PFSK-1 (cell line): ENCODE results near the gene CA4.

ENCODE experiments used
- FOXP2 ChIP-seq: optimal IDR thresholded peaks from 2 replicates; pipeline ENCODE3; 2011; ENCODE audit warnings: borderline replicate concordance, control low read depth, inconsistent platforms; ENCODE audit not compliant: insufficient read depth; ENCODE audit errors: extremely low read length, extremely low read depth
- POLR2AphosphoS5 ChIP-seq: IDR thresholded peaks from 2 replicates; pipeline ENCODE4 v1.6.1; 2012; ENCODE audit warnings: low read depth, mild to moderate bottlenecking, control low read depth, low read length, moderate library complexity
- SIN3A ChIP-seq: IDR thresholded peaks from 2 replicates; pipeline ENCODE4 v1.6.1; 2012; ENCODE audit warnings: mild to moderate bottlenecking, low read length, moderate library complexity, borderline replicate concordance; ENCODE audit not compliant: insufficient read depth
- TAF1 ChIP-seq: IDR thresholded peaks from 2 replicates; pipeline ENCODE4 v1.6.1; 2012; ENCODE audit warnings: low read length, control low read depth, borderline replicate concordance; ENCODE audit not compliant: insufficient read depth
- TF ChIP-seq, protein P1 (sequence below), 2 experiments: IDR thresholded peaks; 2 replicates each; pipeline versions ENCODE4 v1.6.1 to v1.8.0; 2011 to 2012; ENCODE audit warnings: low read depth in 2 of 2, low read length in 2 of 2, control low read depth in 1 of 2, inconsistent platforms in 1 of 2, mild to moderate bottlenecking in 1 of 2, moderate library complexity in 1 of 2; ENCODE audit not compliant: insufficient read depth in 1 of 2

CA4 gene

DNA sequence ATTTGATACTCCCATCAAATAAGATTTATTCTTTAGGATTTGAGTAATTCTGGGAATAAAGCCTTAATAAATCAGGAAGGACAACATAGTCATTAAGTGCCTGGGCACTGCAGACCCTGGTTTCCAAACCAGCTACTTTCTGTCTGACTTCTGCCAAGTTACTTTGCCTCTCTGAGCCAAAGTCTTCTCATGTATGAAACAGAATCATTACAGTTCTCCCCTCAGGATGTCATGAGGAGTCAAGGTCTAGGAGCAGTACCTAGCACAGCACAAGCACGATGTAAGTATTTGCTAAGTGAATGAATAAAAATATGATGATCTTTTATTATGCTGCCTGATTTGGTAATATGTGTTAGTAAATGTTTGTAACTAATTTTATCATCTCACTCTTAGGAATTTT is 40.6 kb upstream of the CA4 start:
- TF ChIP-seq TAF1, result no peak
- no peak for TF ChIP-seq POLR2AphosphoS5
- TF ChIP-seq FOXP2, result no peak
- no peak for TF ChIP-seq SIN3A
- TF ChIP-seq, protein P1, sequence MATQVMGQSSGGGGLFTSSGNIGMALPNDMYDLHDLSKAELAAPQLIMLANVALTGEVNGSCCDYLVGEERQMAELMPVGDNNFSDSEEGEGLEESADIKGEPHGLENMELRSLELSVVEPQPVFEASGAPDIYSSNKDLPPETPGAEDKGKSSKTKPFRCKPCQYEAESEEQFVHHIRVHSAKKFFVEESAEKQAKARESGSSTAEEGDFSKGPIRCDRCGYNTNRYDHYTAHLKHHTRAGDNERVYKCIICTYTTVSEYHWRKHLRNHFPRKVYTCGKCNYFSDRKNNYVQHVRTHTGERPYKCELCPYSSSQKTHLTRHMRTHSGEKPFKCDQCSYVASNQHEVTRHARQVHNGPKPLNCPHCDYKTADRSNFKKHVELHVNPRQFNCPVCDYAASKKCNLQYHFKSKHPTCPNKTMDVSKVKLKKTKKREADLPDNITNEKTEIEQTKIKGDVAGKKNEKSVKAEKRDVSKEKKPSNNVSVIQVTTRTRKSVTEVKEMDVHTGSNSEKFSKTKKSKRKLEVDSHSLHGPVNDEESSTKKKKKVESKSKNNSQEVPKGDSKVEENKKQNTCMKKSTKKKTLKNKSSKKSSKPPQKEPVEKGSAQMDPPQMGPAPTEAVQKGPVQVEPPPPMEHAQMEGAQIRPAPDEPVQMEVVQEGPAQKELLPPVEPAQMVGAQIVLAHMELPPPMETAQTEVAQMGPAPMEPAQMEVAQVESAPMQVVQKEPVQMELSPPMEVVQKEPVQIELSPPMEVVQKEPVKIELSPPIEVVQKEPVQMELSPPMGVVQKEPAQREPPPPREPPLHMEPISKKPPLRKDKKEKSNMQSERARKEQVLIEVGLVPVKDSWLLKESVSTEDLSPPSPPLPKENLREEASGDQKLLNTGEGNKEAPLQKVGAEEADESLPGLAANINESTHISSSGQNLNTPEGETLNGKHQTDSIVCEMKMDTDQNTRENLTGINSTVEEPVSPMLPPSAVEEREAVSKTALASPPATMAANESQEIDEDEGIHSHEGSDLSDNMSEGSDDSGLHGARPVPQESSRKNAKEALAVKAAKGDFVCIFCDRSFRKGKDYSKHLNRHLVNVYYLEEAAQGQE (IDR thresholded peaks at IDR 0.05; ENCODE audit: insufficient read depth in 1 of 2, low read depth in 2 of 2, low read length in 2 of 2), result no peak

DNA sequence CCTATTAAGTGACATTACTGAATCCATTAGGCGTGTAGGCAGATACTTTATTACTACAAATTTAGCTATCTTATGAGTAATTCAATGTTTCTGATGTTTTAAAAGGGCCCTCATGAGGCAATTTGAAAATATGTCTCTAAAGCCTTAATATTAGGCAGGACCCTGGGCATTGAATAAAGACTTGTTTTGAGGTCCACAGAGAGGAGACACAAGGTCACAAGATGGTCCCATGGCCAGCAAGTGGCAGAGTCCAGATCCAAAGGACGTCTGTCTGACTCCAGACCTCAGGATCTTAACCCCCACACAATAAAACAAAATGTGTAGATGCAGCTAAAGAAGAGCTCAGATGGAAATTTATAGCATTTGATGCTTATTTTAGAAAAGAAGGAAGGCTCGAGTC is 39.2 kb upstream of the CA4 start:
- TF ChIP-seq SIN3A (no peak), FOXP2 (no peak), TAF1 (no peak), POLR2AphosphoS5 (no peak)
- TF ChIP-seq, protein P1 (IDR thresholded peaks at IDR 0.05; ENCODE audit: insufficient read depth in 1 of 2, low read depth in 2 of 2, low read length in 2 of 2), result no peak

DNA sequence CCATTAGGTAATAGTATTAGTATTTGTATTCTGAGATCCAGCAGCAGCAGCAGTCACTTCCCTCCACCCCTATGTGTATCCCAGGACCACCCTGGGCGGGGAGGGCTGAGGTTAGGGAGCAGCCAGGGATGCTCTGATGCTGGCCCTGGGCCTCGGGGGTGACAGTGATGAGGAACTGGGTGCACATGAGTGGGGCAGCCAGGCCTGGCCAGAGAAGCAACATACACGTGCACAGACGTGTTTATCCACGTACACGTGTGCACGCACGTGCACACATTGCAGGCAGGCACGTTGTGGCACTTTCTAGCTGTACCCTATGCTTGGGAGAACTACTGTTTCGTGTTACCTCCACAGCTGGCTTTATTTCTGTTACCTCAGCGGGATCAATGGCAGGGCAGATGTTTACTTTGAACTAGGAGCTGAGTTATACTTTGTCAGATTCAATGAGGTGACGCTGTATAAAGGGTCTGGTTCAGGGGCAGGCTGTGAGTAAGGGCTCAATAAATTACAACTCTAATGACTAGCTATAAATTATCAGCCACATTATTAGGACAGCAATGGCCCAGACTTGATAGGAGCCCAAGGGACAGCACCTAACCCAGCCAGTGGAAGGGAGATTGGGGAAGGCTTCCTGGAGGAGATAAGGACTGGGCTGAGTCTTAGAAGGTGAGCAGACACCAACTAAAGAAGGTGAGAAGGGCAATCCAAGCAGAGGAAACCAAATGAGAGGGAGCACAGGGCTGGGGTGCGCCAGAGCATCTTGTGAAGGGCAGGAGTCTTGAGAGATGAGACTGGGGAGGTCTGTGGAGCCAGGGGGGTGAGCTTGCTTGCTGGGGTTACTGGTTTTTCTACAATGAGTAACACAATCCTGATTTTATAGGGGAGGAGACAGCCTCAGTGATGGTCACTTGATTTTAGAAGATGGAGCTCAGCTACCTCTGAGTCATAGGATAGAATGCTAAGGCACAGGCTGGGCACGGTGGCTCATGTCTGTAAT is 22.4 kb upstream of the CA4 start:
- TF ChIP-seq, protein P1 (IDR thresholded peaks at IDR 0.05; ENCODE audit: insufficient read depth in 1 of 2, low read depth in 2 of 2, low read length in 2 of 2), result no peak
- TF ChIP-seq TAF1, result no peak
- no peak for TF ChIP-seq SIN3A
- TF ChIP-seq POLR2AphosphoS5, result no peak
- no peak for TF ChIP-seq FOXP2

DNA sequence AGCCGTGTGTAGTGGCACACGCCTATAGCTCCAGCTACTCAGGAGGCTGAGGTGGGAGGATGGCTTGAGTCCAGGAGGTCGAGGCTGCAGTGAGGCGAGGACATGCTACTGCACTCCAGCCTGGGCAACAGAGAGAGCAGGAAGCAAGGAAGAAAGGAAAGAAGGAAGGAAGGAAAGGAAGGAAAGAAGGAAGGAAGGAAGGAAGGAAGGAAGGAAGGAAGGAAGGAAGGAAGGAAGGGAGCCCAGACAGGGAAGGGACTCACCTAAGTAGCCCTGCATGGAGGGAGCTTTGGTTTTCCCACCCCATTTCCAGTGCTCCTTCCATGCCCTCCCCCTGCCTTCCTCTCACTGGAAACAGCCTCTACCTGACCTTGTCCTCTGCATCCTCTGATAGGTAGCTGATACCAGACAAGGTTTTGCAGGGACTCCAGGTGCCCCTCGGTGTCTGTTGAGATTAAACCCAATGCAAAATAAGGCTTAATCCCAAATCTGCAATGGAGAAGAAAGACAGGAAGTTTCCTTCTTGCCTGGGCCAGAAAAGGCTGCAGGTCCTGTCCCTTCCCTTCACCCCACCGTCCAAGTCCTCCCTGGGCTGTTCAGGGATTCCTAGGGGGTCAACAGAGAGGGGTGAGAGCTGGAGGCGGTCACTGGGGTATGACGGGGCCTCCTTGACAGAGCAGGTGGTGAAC is 21.5 kb upstream of the CA4 start:
- TF ChIP-seq POLR2AphosphoS5 (no peak), SIN3A (no peak), TAF1 (no peak), FOXP2 (no peak)
- TF ChIP-seq, protein P1 (IDR thresholded peaks at IDR 0.05; ENCODE audit: insufficient read depth in 1 of 2, low read depth in 2 of 2, low read length in 2 of 2), result no peak
